ENCODE measurements around the gene RNPS1.
"Not testable (repeated sequence)": the region's sequence is repeated elsewhere in the genome, so short reads cannot be mapped to it uniquely, and the experiment has no call there.

RNPS1 gene

GRCh38 chr16:2278956-2279800 is 11.3 kb upstream of the RNPS1 start:
- in situ Hi-C loops (cut with HindIII; ENCODE audit: low pct_unique_long_range_greater_than_20kb, low sequenced_read_pairs), result no loop called here
- DNase-seq (ENCODE audit: low read depth in 1 of 2, low spot score in 1 of 2), result no peak
- no peak for TF ChIP-seq JUND (IDR thresholded peaks at IDR 0.05; ENCODE audit: low read depth)

- no peak for DNase-seq (ENCODE audit: low read depth in 1 of 2, low spot score in 1 of 2)
- in situ Hi-C loops (cut with HindIII; ENCODE audit: low pct_unique_long_range_greater_than_20kb, low sequenced_read_pairs), result no loop called here
- no peak for TF ChIP-seq JUND (IDR thresholded peaks at IDR 0.05; ENCODE audit: low read depth)
These were observed 10.3 kb upstream of the RNPS1 start for GRCh38 chr16:2278272-2278608.

- TF ChIP-seq JUND (IDR thresholded peaks at IDR 0.05; ENCODE audit: low read depth), result no peak
- in situ Hi-C loops (cut with HindIII; ENCODE audit: low pct_unique_long_range_greater_than_20kb, low sequenced_read_pairs), result no loop called here
- DNase-seq (ENCODE audit: low read depth in 1 of 2, low spot score in 1 of 2), result no peak
These were observed 9.7 kb upstream of the RNPS1 start for GRCh38 chr16:2277466-2278271.

GRCh38 chr16:2276368-2277195 is 8.7 kb upstream of the RNPS1 start:
- TF ChIP-seq JUND (IDR thresholded peaks at IDR 0.05; ENCODE audit: low read depth), result no peak
- DNase-seq (ENCODE audit: low read depth in 1 of 2, low spot score in 1 of 2), result no peak
- in situ Hi-C loops (cut with HindIII; ENCODE audit: low pct_unique_long_range_greater_than_20kb, low sequenced_read_pairs), result no loop called here

GRCh38 chr16:2275476-2276367 is 7.8 kb upstream of the RNPS1 start:
- TF ChIP-seq JUND (IDR thresholded peaks at IDR 0.05; ENCODE audit: low read depth), result no peak
- in situ Hi-C loops (cut with HindIII; ENCODE audit: low pct_unique_long_range_greater_than_20kb, low sequenced_read_pairs), result no loop called here

GRCh38 chr16:2273931-2274330 is 6.0 kb upstream of the RNPS1 start:
- no peak for DNase-seq (ENCODE audit: low read depth in 1 of 2, low spot score in 1 of 2)
- in situ Hi-C loops (cut with HindIII; ENCODE audit: low pct_unique_long_range_greater_than_20kb, low sequenced_read_pairs), result no loop called here
- TF ChIP-seq JUND (IDR thresholded peaks at IDR 0.05; ENCODE audit: low read depth), result no peak

More at GRCh38 chr16:2275476-2276367, 7.8 kb upstream of the RNPS1 start:
- DNase-seq (ENCODE audit: low read depth in 1 of 2, low spot score in 1 of 2), result no peak

- TF ChIP-seq JUND (IDR thresholded peaks at IDR 0.05; ENCODE audit: low read depth), result no peak
- no peak for DNase-seq (ENCODE audit: low read depth in 1 of 2, low spot score in 1 of 2)
- in situ Hi-C loops (cut with HindIII; ENCODE audit: low pct_unique_long_range_greater_than_20kb, low sequenced_read_pairs), result no loop called here
These were observed 5.6 kb upstream of the RNPS1 start for GRCh38 chr16:2273484-2273883.

- DNase-seq (ENCODE audit: low read depth in 1 of 2, low spot score in 1 of 2), result no peak
- in situ Hi-C loops (cut with HindIII; ENCODE audit: low pct_unique_long_range_greater_than_20kb, low sequenced_read_pairs), result no loop called here
- TF ChIP-seq JUND (IDR thresholded peaks at IDR 0.05; ENCODE audit: low read depth), result no peak
These were observed 4.0 kb upstream of the RNPS1 start for GRCh38 chr16:2271848-2272461.

- no peak for TF ChIP-seq JUND (IDR thresholded peaks at IDR 0.05; ENCODE audit: low read depth)
- no peak for DNase-seq (ENCODE audit: low read depth in 1 of 2, low spot score in 1 of 2)
- in situ Hi-C loops (cut with HindIII; ENCODE audit: low pct_unique_long_range_greater_than_20kb, low sequenced_read_pairs), result no loop called here
These were observed 2.9 kb upstream of the RNPS1 start for GRCh38 chr16:2270588-2271470.

GRCh38 chr16:2270070-2270462 is 2.1 kb upstream of the RNPS1 start:
- TF ChIP-seq JUND (IDR thresholded peaks at IDR 0.05; ENCODE audit: low read depth), result no peak
- DNase-seq (ENCODE audit: low read depth in 1 of 2, low spot score in 1 of 2), result no peak
- in situ Hi-C loops (cut with HindIII; ENCODE audit: low pct_unique_long_range_greater_than_20kb, low sequenced_read_pairs), result no loop called here

- in situ Hi-C loops (cut with HindIII; ENCODE audit: low pct_unique_long_range_greater_than_20kb, low sequenced_read_pairs); DNase-seq (ENCODE audit: low read depth in 1 of 2, low spot score in 1 of 2): not testable (repeated sequence)
These were observed 417 bp downstream of the RNPS1 start for GRCh38 chr16:2267505-2267912.

GRCh38 chr16:2266887-2267286 is 1.0 kb downstream of the RNPS1 start:
- in situ Hi-C loops (cut with HindIII; ENCODE audit: low pct_unique_long_range_greater_than_20kb, low sequenced_read_pairs); DNase-seq (ENCODE audit: low read depth in 1 of 2, low spot score in 1 of 2): not testable (repeated sequence)

- DNase-seq (ENCODE audit: low read depth in 1 of 2, low spot score in 1 of 2); in situ Hi-C loops (cut with HindIII; ENCODE audit: low pct_unique_long_range_greater_than_20kb, low sequenced_read_pairs): not testable (repeated sequence)
These were observed 4.9 kb downstream of the RNPS1 start for GRCh38 chr16:2263026-2263425.

All from T47D (cell line).